Endothelial cell of umbilical vein (primary cell): ENCODE measurements around the gene PECR.

Source experiments
- MYC ChIP-seq: IDR thresholded peaks from one replicate; pipeline ENCODE4 v1.6.1; 2011; ENCODE audit warnings: mild to moderate bottlenecking, low read depth, low read length
- TF ChIP-seq, protein P1 (sequence below), 2 donors: IDR thresholded peaks; 1 replicate in 1 of 2; 2 replicates in 1 of 2; pipeline ENCODE4 v1.5.1; 2011; ENCODE audit warnings: low read length in 2 of 2, mild to moderate bottlenecking in 2 of 2, moderate library complexity in 2 of 2, control low read depth in 1 of 2, inconsistent platforms in 1 of 2, low read depth in 1 of 2; ENCODE audit not compliant: insufficient read depth in 1 of 2; ENCODE audit errors: extremely low read depth in 1 of 2

GRCh38 chr2:216114382-216114713 is 32.7 kb upstream of the PECR start:
- TF ChIP-seq, protein P1, sequence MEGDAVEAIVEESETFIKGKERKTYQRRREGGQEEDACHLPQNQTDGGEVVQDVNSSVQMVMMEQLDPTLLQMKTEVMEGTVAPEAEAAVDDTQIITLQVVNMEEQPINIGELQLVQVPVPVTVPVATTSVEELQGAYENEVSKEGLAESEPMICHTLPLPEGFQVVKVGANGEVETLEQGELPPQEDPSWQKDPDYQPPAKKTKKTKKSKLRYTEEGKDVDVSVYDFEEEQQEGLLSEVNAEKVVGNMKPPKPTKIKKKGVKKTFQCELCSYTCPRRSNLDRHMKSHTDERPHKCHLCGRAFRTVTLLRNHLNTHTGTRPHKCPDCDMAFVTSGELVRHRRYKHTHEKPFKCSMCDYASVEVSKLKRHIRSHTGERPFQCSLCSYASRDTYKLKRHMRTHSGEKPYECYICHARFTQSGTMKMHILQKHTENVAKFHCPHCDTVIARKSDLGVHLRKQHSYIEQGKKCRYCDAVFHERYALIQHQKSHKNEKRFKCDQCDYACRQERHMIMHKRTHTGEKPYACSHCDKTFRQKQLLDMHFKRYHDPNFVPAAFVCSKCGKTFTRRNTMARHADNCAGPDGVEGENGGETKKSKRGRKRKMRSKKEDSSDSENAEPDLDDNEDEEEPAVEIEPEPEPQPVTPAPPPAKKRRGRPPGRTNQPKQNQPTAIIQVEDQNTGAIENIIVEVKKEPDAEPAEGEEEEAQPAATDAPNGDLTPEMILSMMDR (IDR thresholded peaks at IDR 0.05; ENCODE audit: extremely low read depth in 1 of 2, insufficient read depth in 1 of 2, low read depth in 1 of 2, low read length in 2 of 2): no peak
- no peak for TF ChIP-seq MYC
